Naive B cell (primary cell): ENCODE results near the gene RXRB. TPM values are rescaled to one million over a fixed set of nuclear protein-coding genes. Genes with fewer than 3 reads are reported as not detected.
"Not testable (repeated sequence)": the region's sequence is repeated elsewhere in the genome, so short reads cannot be mapped to it uniquely, and the experiment has no call there.

Experiments
- ATAC-seq, 2 donors: fragments of 150-1000 bp; cut with Tn5 transposase; 2 replicates each; pipeline ENCODE4 v1.10.0; 2021; ENCODE audit warnings: low read depth in 2 of 2, mild to moderate bottlenecking in 2 of 2, moderate library complexity in 2 of 2
- DNase-seq: peaks from one replicate; pipeline ENCODE4 v3.0.0; 2022
- H3K27ac Mint-ChIP-seq, 6 donors: one replicate each; pipeline ENCODE4 v1.8.0; 2020 to 2022; ENCODE audit warnings: mild to moderate bottlenecking in 6 of 6, mixed read lengths in 6 of 6, moderate library complexity in 5 of 6, inconsistent platforms in 2 of 6
- H3K27me3 Mint-ChIP-seq, 3 donors: one replicate each; pipeline ENCODE4 v1.8.0; 2021 to 2022; ENCODE audit warnings: mixed read lengths in 3 of 3, mild to moderate bottlenecking in 1 of 3
- H3K36me3 Mint-ChIP-seq, 2 donors: one replicate each; pipeline ENCODE4 v1.8.0; 2020 to 2022; ENCODE audit warnings: mixed read lengths in 2 of 2, inconsistent platforms in 1 of 2, mild to moderate bottlenecking in 1 of 2
- H3K4me1 Mint-ChIP-seq, 3 donors: one replicate each; pipeline ENCODE4 v1.8.0; 2020 to 2022; ENCODE audit warnings: mixed read lengths in 3 of 3, inconsistent platforms in 1 of 3, mild to moderate bottlenecking in 1 of 3, moderate library complexity in 1 of 3
- H3K4me3 Mint-ChIP-seq, 8 donors: one replicate each; pipeline ENCODE4 v1.8.0; 2020 to 2022; ENCODE audit warnings: mild to moderate bottlenecking in 8 of 8, mixed read lengths in 8 of 8, moderate library complexity in 8 of 8, inconsistent platforms in 2 of 8
- H3K9me3 Mint-ChIP-seq, 7 donors: one replicate each; pipeline ENCODE4 v1.8.0; 2020 to 2022; ENCODE audit warnings: mixed read lengths in 7 of 7, mild to moderate bottlenecking in 5 of 7, inconsistent platforms in 2 of 7, moderate library complexity in 1 of 7
- polyA plus RNA-seq, 6 donors: library from polyadenylated mRNA; unstranded; fragments of 300-500 nt; fragmentation: Illumina TruSeq; gene quantifications; one replicate each; pipeline ENCODE4 v1.2.3, GENCODE V29; 2021; ENCODE audit warnings: low read depth in 6 of 6

Gene RXRB
- polyA plus RNA-seq, 6 donors from 2014 or later, result 2.2 to 10.8 (median 7.4) TPM

GRCh38 chr6:33226503-33227120 lies 26.1 kb upstream of the RXRB start:
- not testable (repeated sequence) for H3K4me3 Mint-ChIP-seq, ATAC-seq, H3K9me3 Mint-ChIP-seq, H3K4me1 Mint-ChIP-seq, H3K36me3 Mint-ChIP-seq, DNase-seq
- Mint-ChIP-seq H3K27ac (peak overlapping the region in 1 of 6 donors; percentile 11), H3K27me3 (peaks cover 33 to 53% (median 34%) of the 10 kb centered on the region in 3 donors)

- Mint-ChIP-seq H3K27ac (no peak overlapping the region), H3K36me3 (no peaks in the 10 kb centered on the region), H3K9me3 (no peaks in the 10 kb centered on the region), H3K4me1 (peaks cover 16 to 18% (median 17%) of the 10 kb centered on the region in 3 donors), H3K27me3 (peaks cover 11 to 81% (median 63%) of the 10 kb centered on the region in 3 donors), H3K4me3 (no peak overlapping the region)
- ATAC-seq (no peak), DNase-seq (no peak)
Measured at GRCh38 chr6:33217681-33218080, 17.2 kb upstream of the RXRB start.

GRCh38 chr6:33217246-33217645 lies 16.8 kb upstream of the RXRB start:
- Mint-ChIP-seq H3K4me3 (no peak overlapping the region), H3K36me3 (peaks cover 0 to 4% of the 10 kb centered on the region in 2 donors), H3K27me3 (peaks cover 15 to 81% (median 64%) of the 10 kb centered on the region in 3 donors), H3K4me1 (peaks cover 19 to 23% (median 22%) of the 10 kb centered on the region in 3 donors), H3K9me3 (no peaks in the 10 kb centered on the region), H3K27ac (peak overlapping the region in 1 of 6 donors; percentile 34)
- no peak for DNase-seq
- no peak for ATAC-seq

- H3K36me3 Mint-ChIP-seq, result peaks cover 0 to 10% of the 10 kb centered on the region in 2 donors
- peaks cover 19 to 24% (median 23%) of the 10 kb centered on the region in 3 donors for H3K4me1 Mint-ChIP-seq
- DNase-seq (no peak), ATAC-seq (no peak)
- no peaks in the 10 kb centered on the region for H3K9me3 Mint-ChIP-seq
- H3K27ac Mint-ChIP-seq, result no peak overlapping the region
- no peak overlapping the region for H3K4me3 Mint-ChIP-seq
- H3K27me3 Mint-ChIP-seq, result peaks cover 10 to 77% (median 61%) of the 10 kb centered on the region in 3 donors
Measured at GRCh38 chr6:33216117-33216649, 15.7 kb upstream of the RXRB start.

- Mint-ChIP-seq H3K4me1 (peaks cover 19 to 24% (median 24%) of the 10 kb centered on the region in 3 donors), H3K4me3 (peak overlapping the region in 2 of 8 donors; percentile 51 to 54), H3K27me3 (peaks cover 10 to 76% (median 61%) of the 10 kb centered on the region in 3 donors), H3K9me3 (no peaks in the 10 kb centered on the region), H3K27ac (peak overlapping the region in 1 of 6 donors; percentile 25), H3K36me3 (peaks cover 3 to 10% of the 10 kb centered on the region in 2 donors)
- DNase-seq (no peak), ATAC-seq (no peak)
Measured at GRCh38 chr6:33215271-33216116, 15.0 kb upstream of the RXRB start.

- DNase-seq (no peak), ATAC-seq (peak; percentile 15)
- H3K9me3 Mint-ChIP-seq, result no peaks in the 10 kb centered on the region
- peak overlapping the region; percentile 2 to 91 (median 76) for H3K4me3 Mint-ChIP-seq
- peaks cover 26 to 34% (median 34%) of the 10 kb centered on the region in 3 donors for H3K4me1 Mint-ChIP-seq
- H3K36me3 Mint-ChIP-seq, result peaks cover 10% of the 10 kb centered on the region in 2 donors
- H3K27ac Mint-ChIP-seq, result no peak overlapping the region
- H3K27me3 Mint-ChIP-seq, result peaks cover 6 to 65% (median 54%) of the 10 kb centered on the region in 3 donors
Measured at GRCh38 chr6:33213989-33214335, 13.5 kb upstream of the RXRB start.

GRCh38 chr6:33213166-33213988 lies 12.9 kb upstream of the RXRB start:
- Mint-ChIP-seq H3K4me1 (peaks cover 30 to 39% (median 39%) of the 10 kb centered on the region in 3 donors), H3K27me3 (peaks cover 6 to 60% (median 50%) of the 10 kb centered on the region in 3 donors), H3K27ac (peak overlapping the region in 4 of 6 donors; percentile 16 to 90 (median 31)), H3K9me3 (no peaks in the 10 kb centered on the region), H3K4me3 (peak overlapping the region; percentile 22 to 91 (median 80)), H3K36me3 (peaks cover 10% of the 10 kb centered on the region in 2 donors)
- DNase-seq, result peak; percentile 21
- ATAC-seq, result peak; percentile 47 to 51

- Mint-ChIP-seq H3K4me1 (peaks cover 31 to 42% (median 40%) of the 10 kb centered on the region in 3 donors), H3K36me3 (peaks cover 10% of the 10 kb centered on the region in 2 donors), H3K4me3 (peak overlapping the region; percentile 9 to 91 (median 78)), H3K9me3 (no peaks in the 10 kb centered on the region), H3K27ac (peak overlapping the region in 3 of 6 donors; percentile 16 to 47 (median 40)), H3K27me3 (peaks cover 6 to 54% (median 44%) of the 10 kb centered on the region in 3 donors)
- DNase-seq, result no peak
- ATAC-seq, result no peak
Measured at GRCh38 chr6:33212857-33213165, 12.3 kb upstream of the RXRB start.

GRCh38 chr6:33211666-33212422 lies 11.4 kb upstream of the RXRB start:
- Mint-ChIP-seq H3K9me3 (no peaks in the 10 kb centered on the region), H3K36me3 (peaks cover 10% of the 10 kb centered on the region in 2 donors), H3K27ac (no peak overlapping the region), H3K27me3 (peaks cover 6 to 46% (median 42%) of the 10 kb centered on the region in 3 donors), H3K4me1 (peaks cover 36 to 48% (median 44%) of the 10 kb centered on the region in 3 donors), H3K4me3 (peak overlapping the region in 2 of 8 donors; percentile 32 to 45)
- ATAC-seq (no peak), DNase-seq (no peak)

- H3K36me3 Mint-ChIP-seq, result peaks cover 10% of the 10 kb centered on the region in 2 donors
- H3K4me1 Mint-ChIP-seq, result peaks cover 36 to 51% (median 48%) of the 10 kb centered on the region in 3 donors
- no peak for DNase-seq
- no peak for ATAC-seq
- peaks cover 6 to 44% (median 42%) of the 10 kb centered on the region in 3 donors for H3K27me3 Mint-ChIP-seq
- H3K9me3 Mint-ChIP-seq, result no peaks in the 10 kb centered on the region
- no peak overlapping the region for H3K27ac Mint-ChIP-seq
- H3K4me3 Mint-ChIP-seq, result no peak overlapping the region
Measured at GRCh38 chr6:33211136-33211535, 10.7 kb upstream of the RXRB start.

- Mint-ChIP-seq H3K4me3 (peak overlapping the region in 7 of 8 donors; percentile 42 to 95 (median 91)), H3K36me3 (peaks cover 10% of the 10 kb centered on the region in 2 donors), H3K9me3 (no peaks in the 10 kb centered on the region), H3K4me1 (peaks cover 47 to 64% (median 60%) of the 10 kb centered on the region in 3 donors), H3K27ac (peak overlapping the region in 1 of 6 donors; percentile 35), H3K27me3 (peaks cover 6 to 32% (median 31%) of the 10 kb centered on the region in 3 donors)
- DNase-seq (no peak), ATAC-seq (no peak)
Measured at GRCh38 chr6:33209856-33210255, 9.4 kb upstream of the RXRB start.
